ENCODE data around the gene PSEN1.

Gene PSEN1

GRCh38 chr14:73136387-73137225 is at the start of gene PSEN1:
Gene PSEN1 (plus strand): TSS chr14:73136507. CDS start chr14:73148020, 11,513 bp downstream.
- H3K36me3 Mint-ChIP-seq (ENCODE audit: insufficient read depth), result peaks cover 15% of the 10 kb centered on the region
- peaks cover 27% of the 10 kb centered on the region for H3K4me1 Mint-ChIP-seq
- ATAC-seq (replicated peaks; ENCODE audit: extremely low read depth, poor library complexity, severe bottlenecking), result peak; percentile 94
- peak within 1 kb of the TSS; percentile 98 for H3K4me3 Mint-ChIP-seq
- peak within 1 kb of the TSS; percentile 100 for H3K27ac Mint-ChIP-seq (ENCODE audit: low read depth)
- peak; percentile 99 for DNase-seq (ENCODE audit: low spot score in 2 of 2)
- H3K9me3 Mint-ChIP-seq, result peaks cover 9% of the 10 kb centered on the region
- H3K27me3 Mint-ChIP-seq, result no peaks in the 10 kb centered on the region

GRCh38 chr14:73091044-73091443 is 45.3 kb upstream of the PSEN1 start:
- Mint-ChIP-seq H3K36me3 (ENCODE audit: insufficient read depth) (peaks cover 64% of the 10 kb centered on the region), H3K9me3 (no peaks in the 10 kb centered on the region), H3K27me3 (no peaks in the 10 kb centered on the region), H3K4me3 (no peak overlapping the region), H3K4me1 (peaks cover 12% of the 10 kb centered on the region), H3K27ac (ENCODE audit: low read depth) (peak overlapping the region; percentile 16)
- DNase-seq (ENCODE audit: low spot score in 2 of 2) (no peak), ATAC-seq (replicated peaks; ENCODE audit: extremely low read depth, poor library complexity, severe bottlenecking) (no peak)

DNA sequence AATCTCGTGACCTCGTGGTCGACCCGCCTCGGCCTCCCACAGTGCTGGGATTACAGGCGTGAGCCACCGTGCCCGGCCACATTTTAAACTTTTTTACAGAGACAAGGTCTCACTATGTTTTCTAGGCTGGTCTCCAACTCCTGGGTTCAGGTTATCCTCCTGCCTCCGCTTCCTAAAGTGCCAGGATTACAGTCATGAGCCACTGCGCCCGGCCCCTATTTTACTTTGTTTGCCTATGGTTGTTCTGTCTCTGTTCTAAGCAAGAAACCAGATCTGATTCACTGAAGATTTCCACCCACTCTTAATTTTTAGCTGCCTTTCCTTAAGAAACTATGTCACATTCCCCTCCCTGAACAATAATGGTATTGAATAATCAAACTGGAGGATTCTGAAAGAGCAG is 38.9 kb upstream of the PSEN1 start:
- H3K4me1 Mint-ChIP-seq, result no peaks in the 10 kb centered on the region
- no peaks in the 10 kb centered on the region for H3K9me3 Mint-ChIP-seq
- no peaks in the 10 kb centered on the region for H3K27me3 Mint-ChIP-seq
- ATAC-seq (replicated peaks; ENCODE audit: extremely low read depth, poor library complexity, severe bottlenecking), result no peak
- H3K36me3 Mint-ChIP-seq (ENCODE audit: insufficient read depth), result peaks cover 65% of the 10 kb centered on the region
- H3K27ac Mint-ChIP-seq (ENCODE audit: low read depth), result no peak overlapping the region
- no peak for DNase-seq (ENCODE audit: low spot score in 2 of 2)
- H3K4me3 Mint-ChIP-seq, result no peak overlapping the region

- DNase-seq (ENCODE audit: low spot score in 2 of 2) (no peak), ATAC-seq (replicated peaks; ENCODE audit: extremely low read depth, poor library complexity, severe bottlenecking) (no peak)
- H3K27me3 Mint-ChIP-seq, result no peaks in the 10 kb centered on the region
- H3K36me3 Mint-ChIP-seq (ENCODE audit: insufficient read depth), result peaks cover 77% of the 10 kb centered on the region
- no peaks in the 10 kb centered on the region for H3K9me3 Mint-ChIP-seq
- no peak overlapping the region for H3K4me3 Mint-ChIP-seq
- peaks cover under 1% of the 10 kb centered on the region for H3K4me1 Mint-ChIP-seq
- peak overlapping the region; percentile 29 for H3K27ac Mint-ChIP-seq (ENCODE audit: low read depth)
Measured at GRCh38 chr14:73100334-73100733, 36.0 kb upstream of the PSEN1 start.

- Mint-ChIP-seq H3K4me3 (no peak overlapping the region), H3K9me3 (no peaks in the 10 kb centered on the region), H3K27ac (ENCODE audit: low read depth) (peak overlapping the region; percentile 12), H3K27me3 (no peaks in the 10 kb centered on the region), H3K36me3 (ENCODE audit: insufficient read depth) (peaks cover 77% of the 10 kb centered on the region), H3K4me1 (peaks cover 6% of the 10 kb centered on the region)
- no peak for DNase-seq (ENCODE audit: low spot score in 2 of 2)
- no peak for ATAC-seq (replicated peaks; ENCODE audit: extremely low read depth, poor library complexity, severe bottlenecking)
Measured at GRCh38 chr14:73102806-73103497, 33.4 kb upstream of the PSEN1 start.

DNA sequence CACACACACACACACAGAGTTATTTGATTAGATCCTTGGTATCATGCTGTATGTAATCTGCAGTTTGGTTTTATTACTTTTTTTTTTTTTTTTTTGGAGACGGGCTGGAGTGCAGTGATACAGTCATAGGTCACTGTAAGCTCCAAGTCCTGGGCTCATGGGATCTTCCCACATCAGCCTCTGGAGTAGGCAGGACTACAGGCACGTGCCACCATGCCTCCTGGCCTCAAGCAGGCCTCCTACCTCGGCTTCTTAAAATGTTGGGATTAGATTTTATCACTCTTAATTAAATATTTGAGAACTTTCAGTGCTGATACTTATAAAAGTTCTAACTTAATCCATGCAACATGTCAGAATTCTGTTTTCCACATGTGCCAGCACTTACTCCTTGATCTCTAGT is 31.3 kb upstream of the PSEN1 start:
- ATAC-seq (replicated peaks; ENCODE audit: extremely low read depth, poor library complexity, severe bottlenecking) (no peak), DNase-seq (ENCODE audit: low spot score in 2 of 2) (no peak)
- no peak overlapping the region for H3K27ac Mint-ChIP-seq (ENCODE audit: low read depth)
- no peaks in the 10 kb centered on the region for H3K27me3 Mint-ChIP-seq
- no peak overlapping the region for H3K4me3 Mint-ChIP-seq
- no peaks in the 10 kb centered on the region for H3K9me3 Mint-ChIP-seq
- H3K4me1 Mint-ChIP-seq, result peaks cover 6% of the 10 kb centered on the region
- H3K36me3 Mint-ChIP-seq (ENCODE audit: insufficient read depth), result peaks cover 79% of the 10 kb centered on the region

DNA sequence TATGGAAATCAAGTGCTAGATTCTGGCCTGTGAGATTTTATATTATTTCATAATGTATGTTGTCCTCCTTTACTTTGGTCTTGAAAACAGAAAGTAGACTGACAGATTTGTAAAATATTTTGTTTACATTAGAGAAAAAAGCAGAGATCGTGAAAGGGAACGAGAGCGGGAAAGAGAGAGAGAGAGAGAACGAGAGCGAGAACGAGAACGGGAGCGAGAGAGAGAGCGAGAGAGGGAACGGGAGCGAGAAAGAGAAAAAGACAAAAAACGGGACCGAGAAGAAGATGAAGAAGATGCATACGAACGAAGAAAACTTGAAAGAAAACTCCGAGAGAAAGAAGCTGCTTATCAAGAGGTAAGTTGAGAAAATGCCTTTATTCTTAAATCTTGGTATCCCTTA is 30.6 kb upstream of the PSEN1 start:
- H3K9me3 Mint-ChIP-seq, result no peaks in the 10 kb centered on the region
- H3K4me3 Mint-ChIP-seq, result no peak overlapping the region
- peaks cover 6% of the 10 kb centered on the region for H3K4me1 Mint-ChIP-seq
- ATAC-seq (replicated peaks; ENCODE audit: extremely low read depth, poor library complexity, severe bottlenecking) (no peak), DNase-seq (ENCODE audit: low spot score in 2 of 2) (no peak)
- H3K36me3 Mint-ChIP-seq (ENCODE audit: insufficient read depth), result peaks cover 79% of the 10 kb centered on the region
- no peaks in the 10 kb centered on the region for H3K27me3 Mint-ChIP-seq
- H3K27ac Mint-ChIP-seq (ENCODE audit: low read depth), result peak overlapping the region; percentile 80

DNA sequence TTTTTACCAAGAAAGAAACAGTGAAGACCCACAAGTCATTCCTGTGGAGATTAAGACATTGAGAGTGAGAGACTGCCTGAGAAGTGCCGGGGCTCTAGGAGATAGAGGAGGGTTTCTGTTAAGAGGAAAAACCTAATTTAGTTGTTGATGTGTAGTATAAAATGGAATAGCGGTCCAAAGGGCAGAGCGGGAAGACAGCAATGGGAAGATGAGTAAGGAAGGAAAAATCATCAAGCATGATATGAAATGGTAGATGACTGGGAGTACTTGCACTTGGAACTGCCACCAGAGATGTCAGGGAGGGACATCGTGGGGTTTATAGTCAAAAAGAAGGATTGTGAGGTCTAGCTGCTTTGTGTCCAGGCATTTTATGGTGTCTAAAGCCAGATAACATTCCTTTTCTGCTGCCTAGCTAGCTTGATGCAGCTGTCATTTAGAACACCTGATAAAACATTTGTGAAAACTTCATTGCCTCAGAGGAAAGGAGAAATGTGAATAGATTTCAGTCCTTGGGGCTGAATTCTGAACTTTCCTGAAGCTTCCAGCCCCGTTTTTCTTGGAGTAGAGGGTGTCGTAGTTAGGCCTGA is 20.1 kb upstream of the PSEN1 start:
- DNase-seq (ENCODE audit: low spot score in 2 of 2) (no peak), ATAC-seq (replicated peaks; ENCODE audit: extremely low read depth, poor library complexity, severe bottlenecking) (no peak)
- Mint-ChIP-seq H3K27ac (ENCODE audit: low read depth) (peak overlapping the region; percentile 19), H3K4me1 (peaks cover 16% of the 10 kb centered on the region), H3K4me3 (no peak overlapping the region), H3K36me3 (ENCODE audit: insufficient read depth) (peaks cover 63% of the 10 kb centered on the region), H3K9me3 (no peaks in the 10 kb centered on the region), H3K27me3 (no peaks in the 10 kb centered on the region)

DNA sequence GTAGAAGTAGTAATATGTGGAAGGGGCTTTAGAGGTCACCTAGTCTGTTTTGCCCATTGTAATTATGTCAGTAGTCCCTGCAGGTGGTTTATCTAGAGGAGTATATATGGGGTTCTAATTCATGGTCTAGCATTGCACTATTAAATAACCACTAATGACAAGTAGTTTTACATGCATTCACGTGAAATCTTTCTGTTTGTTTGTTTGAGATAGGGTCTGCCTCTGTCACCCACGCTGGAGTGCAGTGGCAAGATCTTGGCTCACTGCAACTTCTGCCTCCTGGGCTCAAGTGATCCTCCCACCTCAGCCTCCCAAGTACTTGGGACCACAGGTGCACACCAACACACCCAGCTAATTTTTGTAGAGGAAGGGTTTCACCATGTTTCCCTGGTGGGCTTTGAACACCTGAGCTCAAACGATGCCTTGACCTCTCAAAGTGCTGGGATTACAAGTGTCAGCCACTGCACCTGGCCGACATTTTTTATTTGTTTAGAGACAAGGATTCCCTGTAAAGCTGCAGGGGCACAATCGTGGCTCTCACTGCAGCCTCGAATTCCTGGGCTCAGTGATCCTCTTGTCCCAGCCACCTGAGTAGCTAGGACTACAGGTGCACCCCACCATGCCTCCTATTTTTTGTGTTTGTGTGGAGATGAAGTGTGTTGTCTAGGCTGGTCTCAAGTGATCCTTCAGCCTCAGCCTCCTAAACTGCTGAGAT is 12.0 kb upstream of the PSEN1 start:
- Mint-ChIP-seq H3K9me3 (no peaks in the 10 kb centered on the region), H3K36me3 (ENCODE audit: insufficient read depth) (peaks cover 43% of the 10 kb centered on the region), H3K27ac (ENCODE audit: low read depth) (no peak overlapping the region), H3K4me3 (no peak overlapping the region), H3K4me1 (no peaks in the 10 kb centered on the region), H3K27me3 (no peaks in the 10 kb centered on the region)
- DNase-seq (ENCODE audit: low spot score in 2 of 2) (no peak), ATAC-seq (replicated peaks; ENCODE audit: extremely low read depth, poor library complexity, severe bottlenecking) (no peak)

DNA sequence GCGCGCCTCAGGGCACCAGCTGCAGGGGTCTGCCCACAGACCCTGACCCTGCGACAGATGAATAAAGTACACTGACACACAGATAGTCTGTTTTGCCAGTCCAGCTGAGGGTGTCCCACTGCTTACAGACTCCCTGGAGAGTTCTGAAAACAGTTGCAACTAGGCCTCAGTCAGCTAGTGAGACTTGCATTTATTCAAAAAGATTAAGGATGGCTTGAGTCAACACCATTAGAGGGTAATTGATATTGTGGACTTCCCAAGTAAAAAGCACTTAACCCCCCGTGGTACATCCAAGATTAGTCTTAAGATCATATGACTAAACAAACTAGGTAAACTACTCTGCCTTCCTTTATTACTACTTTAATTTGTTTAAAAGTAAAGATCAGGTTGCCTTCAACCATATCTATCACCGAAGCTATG is 11.1 kb upstream of the PSEN1 start:
- no peaks in the 10 kb centered on the region for H3K27me3 Mint-ChIP-seq
- DNase-seq (ENCODE audit: low spot score in 2 of 2) (no peak), ATAC-seq (replicated peaks; ENCODE audit: extremely low read depth, poor library complexity, severe bottlenecking) (no peak)
- H3K9me3 Mint-ChIP-seq, result no peaks in the 10 kb centered on the region
- no peaks in the 10 kb centered on the region for H3K4me1 Mint-ChIP-seq
- H3K4me3 Mint-ChIP-seq, result no peak overlapping the region
- H3K36me3 Mint-ChIP-seq (ENCODE audit: insufficient read depth), result peaks cover 35% of the 10 kb centered on the region
- H3K27ac Mint-ChIP-seq (ENCODE audit: low read depth), result no peak overlapping the region

DNA sequence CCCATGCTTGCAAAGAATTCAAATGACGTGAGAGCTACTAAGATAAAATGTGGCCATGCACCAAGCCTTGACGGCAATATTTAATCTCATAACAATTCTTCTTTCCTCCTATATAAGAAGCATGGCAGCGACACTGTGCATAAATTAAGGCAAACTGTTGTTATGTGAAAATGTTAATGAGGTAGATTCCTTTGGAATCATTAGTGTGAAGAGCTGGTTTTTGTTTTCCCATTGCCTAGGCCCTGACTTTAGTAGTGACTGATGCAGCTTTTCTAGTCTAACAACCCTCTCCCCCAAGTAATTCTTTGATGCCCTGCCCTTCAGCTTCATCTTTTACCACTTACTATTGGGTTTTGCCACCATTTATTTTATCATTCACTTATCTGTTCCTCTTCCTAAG is 10.6 kb upstream of the PSEN1 start:
- ATAC-seq (replicated peaks; ENCODE audit: extremely low read depth, poor library complexity, severe bottlenecking) (no peak), DNase-seq (ENCODE audit: low spot score in 2 of 2) (no peak)
- Mint-ChIP-seq H3K4me3 (no peak overlapping the region), H3K27me3 (no peaks in the 10 kb centered on the region), H3K9me3 (no peaks in the 10 kb centered on the region), H3K36me3 (ENCODE audit: insufficient read depth) (peaks cover 30% of the 10 kb centered on the region), H3K27ac (ENCODE audit: low read depth) (no peak overlapping the region), H3K4me1 (no peaks in the 10 kb centered on the region)

GRCh38 chr14:73133795-73134194 is 2.5 kb upstream of the PSEN1 start:
- Mint-ChIP-seq H3K4me1 (peaks cover 20% of the 10 kb centered on the region), H3K4me3 (no peak overlapping the region), H3K36me3 (ENCODE audit: insufficient read depth) (peaks cover 14% of the 10 kb centered on the region), H3K27ac (ENCODE audit: low read depth) (no peak overlapping the region), H3K9me3 (peaks cover 9% of the 10 kb centered on the region), H3K27me3 (no peaks in the 10 kb centered on the region)
- DNase-seq (ENCODE audit: low spot score in 2 of 2) (no peak), ATAC-seq (replicated peaks; ENCODE audit: extremely low read depth, poor library complexity, severe bottlenecking) (no peak)
